ENCODE results near the gene DNAJB1.

Gene DNAJB1

GRCh38 chr19:14550201-14550754 lies 32.1 kb upstream of the DNAJB1 start:
- Histone ChIP-seq H3K4me2 (ENCODE audit: low read length) (peak overlapping the region; percentile 41), H3K79me2 (ENCODE audit: control insufficient read depth, low read length) (peaks cover 61% of the 10 kb centered on the region), H3K4me1 (ENCODE audit: control insufficient read depth, low read length) (peaks cover 25% of the 10 kb centered on the region), H3K4me3 (ENCODE audit: low read length) (no peak overlapping the region), H4K20me1 (ENCODE audit: control insufficient read depth, insufficient read depth, low read depth, low read length) (peaks cover 11% of the 10 kb centered on the region; the same call in 1 of the 2 replicates), H3K27me3 (ENCODE audit: control insufficient read depth, low read length) (no peaks in the 10 kb centered on the region), H3K9me2 (replicated peaks; ENCODE audit: control insufficient read depth, low read length) (no peaks in the 10 kb centered on the region), H3K9me3 (ENCODE audit: control insufficient read depth, insufficient read depth, low read length) (no peaks in the 10 kb centered on the region), H3K27ac (ENCODE audit: low read depth, low read length) (0 out of 2 replicates have a peak overlapping the region, but pooled peaks have one; percentile 2), H3F3A (ENCODE audit: control insufficient read depth, insufficient read depth) (no peaks in the 10 kb centered on the region), H3K36me3 (ENCODE audit: control insufficient read depth, low read length) (peaks cover 15% of the 10 kb centered on the region; the same call in 1 of the 2 replicates)
- TF ChIP-seq CTCF (IDR thresholded peaks at IDR 0.05; ENCODE audit: low read depth, low read length, poor library complexity, severe bottlenecking) (no peak), EZH2phosphoT487 (IDR thresholded peaks at IDR 0.05; ENCODE audit: borderline replicate concordance, low read length) (no peak)

GRCh38 chr19:14545716-14546082 lies 27.5 kb upstream of the DNAJB1 start:
- no peaks in the 10 kb centered on the region for H3F3A ChIP-seq (ENCODE audit: control insufficient read depth, insufficient read depth)
- H3K27me3 ChIP-seq (ENCODE audit: control insufficient read depth, low read length), result no peaks in the 10 kb centered on the region
- no peaks in the 10 kb centered on the region for H4K20me1 ChIP-seq (ENCODE audit: control insufficient read depth, insufficient read depth, low read depth, low read length)
- H3K9me2 ChIP-seq (replicated peaks; ENCODE audit: control insufficient read depth, low read length), result no peaks in the 10 kb centered on the region
- TF ChIP-seq EZH2phosphoT487 (IDR thresholded peaks at IDR 0.05; ENCODE audit: borderline replicate concordance, low read length), result no peak
- TF ChIP-seq CTCF (IDR thresholded peaks at IDR 0.05; ENCODE audit: low read depth, low read length, poor library complexity, severe bottlenecking), result no peak
- no peak overlapping the region for H3K4me2 ChIP-seq (ENCODE audit: low read length)
- no peak overlapping the region for H3K27ac ChIP-seq (ENCODE audit: low read depth, low read length)
- no peak overlapping the region for H3K4me3 ChIP-seq (ENCODE audit: low read length)
- peaks cover 12% of the 10 kb centered on the region; the same call in 1 of the 2 replicates for H3K36me3 ChIP-seq (ENCODE audit: control insufficient read depth, low read length)
- H3K79me2 ChIP-seq (ENCODE audit: control insufficient read depth, low read length), result peaks cover 66% of the 10 kb centered on the region
- peaks cover 15% of the 10 kb centered on the region for H3K4me1 ChIP-seq (ENCODE audit: control insufficient read depth, low read length)
- no peaks in the 10 kb centered on the region for H3K9me3 ChIP-seq (ENCODE audit: control insufficient read depth, insufficient read depth, low read length)

- Histone ChIP-seq H3F3A (ENCODE audit: control insufficient read depth, insufficient read depth) (no peaks in the 10 kb centered on the region), H3K9me2 (replicated peaks; ENCODE audit: control insufficient read depth, low read length) (no peaks in the 10 kb centered on the region), H4K20me1 (ENCODE audit: control insufficient read depth, insufficient read depth, low read depth, low read length) (no peaks in the 10 kb centered on the region), H3K79me2 (ENCODE audit: control insufficient read depth, low read length) (peaks cover 64% of the 10 kb centered on the region), H3K4me2 (ENCODE audit: low read length) (no peak overlapping the region), H3K27me3 (ENCODE audit: control insufficient read depth, low read length) (no peaks in the 10 kb centered on the region), H3K4me1 (ENCODE audit: control insufficient read depth, low read length) (peaks cover 10% of the 10 kb centered on the region), H3K9me3 (ENCODE audit: control insufficient read depth, insufficient read depth, low read length) (no peaks in the 10 kb centered on the region), H3K4me3 (ENCODE audit: low read length) (no peak overlapping the region), H3K27ac (ENCODE audit: low read depth, low read length) (no peak overlapping the region), H3K36me3 (ENCODE audit: control insufficient read depth, low read length) (peaks cover 9% of the 10 kb centered on the region; the same call in 1 of the 2 replicates)
- no peak for TF ChIP-seq EZH2phosphoT487 (IDR thresholded peaks at IDR 0.05; ENCODE audit: borderline replicate concordance, low read length)
Observed at GRCh38 chr19:14544977-14545715, 26.9 kb upstream of the DNAJB1 start.

GRCh38 chr19:14544047-14544446 lies 25.9 kb upstream of the DNAJB1 start:
- Histone ChIP-seq H3F3A (ENCODE audit: control insufficient read depth, insufficient read depth) (no peaks in the 10 kb centered on the region), H4K20me1 (ENCODE audit: control insufficient read depth, insufficient read depth, low read depth, low read length) (no peaks in the 10 kb centered on the region), H3K4me3 (ENCODE audit: low read length) (no peak overlapping the region), H3K79me2 (ENCODE audit: control insufficient read depth, low read length) (peaks cover 68% of the 10 kb centered on the region), H3K9me2 (replicated peaks; ENCODE audit: control insufficient read depth, low read length) (no peaks in the 10 kb centered on the region), H3K9me3 (ENCODE audit: control insufficient read depth, insufficient read depth, low read length) (no peaks in the 10 kb centered on the region), H3K4me1 (ENCODE audit: control insufficient read depth, low read length) (peaks cover 6% of the 10 kb centered on the region), H3K27ac (ENCODE audit: low read depth, low read length) (no peak overlapping the region), H3K36me3 (ENCODE audit: control insufficient read depth, low read length) (peaks cover 7% of the 10 kb centered on the region; the same call in 1 of the 2 replicates), H3K4me2 (ENCODE audit: low read length) (no peak overlapping the region), H3K27me3 (ENCODE audit: control insufficient read depth, low read length) (no peaks in the 10 kb centered on the region)
- TF ChIP-seq EZH2phosphoT487 (IDR thresholded peaks at IDR 0.05; ENCODE audit: borderline replicate concordance, low read length) (no peak), CTCF (IDR thresholded peaks at IDR 0.05; ENCODE audit: low read depth, low read length, poor library complexity, severe bottlenecking) (no peak)

All from DOHH2 (cell line).